Hepatic stellate cell (primary cell): ENCODE data around the gene ATPAF2.
A peak's percentile ranks its signal among the peaks of the same experiment; 100 is the strongest.
"Not testable (repeated sequence)": the region's sequence is repeated elsewhere in the genome, so short reads cannot be mapped to it uniquely, and the experiment has no call there.

Experiments
- DNase-seq: peaks from one replicate; pipeline ENCODE4 v3.0.0; 2011; ENCODE audit warnings: low spot score

Gene ATPAF2

GRCh38 chr17:18009609-18010420 lies 29.2 kb downstream of the ATPAF2 start:
- DNase-seq = no peak

- peak; percentile 78 for DNase-seq
These were observed 30.3 kb downstream of the ATPAF2 start for GRCh38 chr17:18008496-18009268.

GRCh38 chr17:18006495-18007239 lies 32.3 kb downstream of the ATPAF2 start:
- no peak for DNase-seq

GRCh38 chr17:18005496-18005895 lies 33.5 kb downstream of the ATPAF2 start:
- DNase-seq = no peak

GRCh38 chr17:18004884-18005305 lies 34.1 kb downstream of the ATPAF2 start:
- DNase-seq = no peak

GRCh38 chr17:18004345-18004744 lies 34.6 kb downstream of the ATPAF2 start:
- no peak for DNase-seq

GRCh38 chr17:18002171-18002570 lies 36.8 kb downstream of the ATPAF2 start:
- peak; percentile 32 for DNase-seq

- DNase-seq = no peak
These were observed 38.9 kb downstream of the ATPAF2 start for GRCh38 chr17:18000030-18000408.

GRCh38 chr17:17999364-18000029 lies 39.5 kb downstream of the ATPAF2 start:
- no peak for DNase-seq

GRCh38 chr17:17998934-17999333 lies 40.0 kb downstream of the ATPAF2 start:
- DNase-seq = no peak

- DNase-seq = not testable (repeated sequence)
These were observed 43.1 kb downstream of the ATPAF2 start for GRCh38 chr17:17995887-17996286.

- DNase-seq = no peak
These were observed 44.5 kb downstream of the ATPAF2 start for GRCh38 chr17:17994271-17995069.

GRCh38 chr17:17993852-17994251 lies 45.1 kb downstream of the ATPAF2 start:
- DNase-seq = no peak

GRCh38 chr17:17993366-17993765 lies 45.6 kb downstream of the ATPAF2 start:
- DNase-seq = no peak

GRCh38 chr17:17990282-17990681 lies 48.7 kb downstream of the ATPAF2 start:
- no peak for DNase-seq

GRCh38 chr17:17989618-17990017 lies 49.4 kb downstream of the ATPAF2 start:
- DNase-seq = no peak

- DNase-seq = no peak
These were observed 49.9 kb downstream of the ATPAF2 start for GRCh38 chr17:17989081-17989480.

GRCh38 chr17:17988427-17988945 lies 50.5 kb downstream of the ATPAF2 start:
- DNase-seq = no peak

- DNase-seq = no peak
These were observed 51.1 kb downstream of the ATPAF2 start for GRCh38 chr17:17987901-17988300.

GRCh38 chr17:17987187-17987896 lies 51.6 kb downstream of the ATPAF2 start:
- no peak for DNase-seq
